HepG2 (cell line): ENCODE data around the gene NLRX1. TPM values are rescaled to one million over a fixed set of nuclear protein-coding genes. Genes with fewer than 3 reads are reported as not detected.

Experiments used
- ATAC-seq: fragments of 200-7000 bp; cut with Tn5 transposase; 3 replicates; pipeline ENCODE4 v1.9.1; 2020; ENCODE audit warnings: mild to moderate bottlenecking, moderate library complexity
- BruUV-seq: library from RNA; stranded (reverse); fragments of 400-500 nt; replicated peaks from 2 replicates; lab custom pipeline; 2021; lab: Mats Ljungman, UMichigan
- CTCF ChIA-PET: fragments of 300-600 bp; formaldehyde crosslinking; extraction: SDS; loops from one replicate; lab custom pipeline; 2021; ENCODE audit warnings: low total read pairs, inconsistent platforms, low intra/inter-chr PET ratio; lab: Yijun Ruan, JAX
- POLR2A ChIA-PET: fragments of 350-600 bp; sonication (Branson Sonifier 250); formaldehyde crosslinking; loops from one replicate; lab custom pipeline; 2020; ENCODE audit warnings: antibody characterized with exemption, inconsistent platforms; lab: Yijun Ruan, JAX
- DNase-seq: peaks from one replicate; pipeline ENCODE4 v3.0.0-alpha.2; 2015; ENCODE audit warnings: low spot score
- FAIRE-seq: peaks from 3 replicates; lab custom pipeline; 2011; peaks lifted over from hg19 to GRCh38; lab: Jason Lieb, UNC
- H2AFZ ChIP-seq: one replicate; pipeline ENCODE4 v1.6.1; 2011; ENCODE audit warnings: low read length, inconsistent platforms
- H3K27ac ChIP-seq: fragments of 300-600 bp; 3 replicates; pipeline ENCODE4 v1.8.0; 2011; ENCODE audit warnings: mixed run types, mild to moderate bottlenecking, mixed read lengths, low read length, inconsistent platforms; ENCODE audit not compliant: insufficient read depth; ENCODE audit errors: extremely low read length
- H3K27me3 ChIP-seq, 2 experiments: fragments of 200-600 bp in 1 of 2; 2 replicates in 1 of 2; 3 replicates in 1 of 2; pipeline versions ENCODE4 v1.6.0 to v1.8.0; 2011; ENCODE audit warnings: low read length in 2 of 2, mild to moderate bottlenecking in 2 of 2, moderate library complexity in 2 of 2, inconsistent platforms in 1 of 2; ENCODE audit not compliant: insufficient read depth in 2 of 2, control insufficient read depth in 1 of 2
- H3K36me3 ChIP-seq, 2 experiments: fragments of 200-600 bp in 1 of 2; replicated peaks in 1 of 2; 2 replicates in 1 of 2; 3 replicates in 1 of 2; pipeline versions ENCODE4 v1.5.1 to v1.8.0; 2011; ENCODE audit warnings: low read length in 2 of 2, inconsistent platforms in 1 of 2; ENCODE audit not compliant: insufficient read depth in 2 of 2, control insufficient read depth in 1 of 2
- H3K4me1 ChIP-seq: 2 replicates; pipeline ENCODE4 v1.5.1; 2012; ENCODE audit warnings: low read length, inconsistent platforms; ENCODE audit not compliant: insufficient read depth
- H3K4me2 ChIP-seq: 2 replicates; pipeline ENCODE4 v1.6.0; 2011; ENCODE audit warnings: low read depth, low read length, inconsistent platforms
- H3K4me3 ChIP-seq, 3 experiments: fragments of 200-600 bp in 1 of 3; sonication (generic), shearing (Covaris generic) in 1 of 3; replicated peaks in 1 of 3; 2 replicates each; pipeline ENCODE4 v1.5.1; 2011 to 2016; ENCODE audit warnings: low read length in 3 of 3, inconsistent platforms in 2 of 3, low read depth in 2 of 3, mild to moderate bottlenecking in 2 of 3, control low read depth in 1 of 3, mixed read lengths in 1 of 3; ENCODE audit not compliant: insufficient read depth in 1 of 3
- H3K79me2 ChIP-seq: one replicate; pipeline ENCODE4 v1.6.1; 2011; ENCODE audit warnings: low read length, inconsistent platforms; ENCODE audit not compliant: insufficient read depth
- H3K9ac ChIP-seq: 2 replicates; pipeline ENCODE4 v1.6.0; 2011; ENCODE audit warnings: mild to moderate bottlenecking, low read depth, low read length, inconsistent platforms; ENCODE audit not compliant: insufficient read depth
- H3K9me3 ChIP-seq: 2 replicates; pipeline ENCODE4 v1.5.1; 2012; ENCODE audit warnings: mild to moderate bottlenecking, low read length
- H4K20me1 ChIP-seq: 2 replicates; pipeline ENCODE4 v1.6.0; 2011; ENCODE audit warnings: inconsistent platforms, mild to moderate bottlenecking, low read length, moderate library complexity; ENCODE audit not compliant: insufficient read depth
- FOXK1 ChIP-seq: sonication (generic); formaldehyde crosslinking; IDR thresholded peaks from 2 replicates; pipeline ENCODE4 v1.4.0; 2020; ENCODE audit warnings: low read depth, missing genetic modification reagents, borderline replicate concordance
- IRX3 ChIP-seq: sonication (generic); formaldehyde crosslinking; IDR thresholded peaks from 2 replicates; pipeline ENCODE4 v1.8.1; 2023; ENCODE audit warnings: mild to moderate bottlenecking, low read depth, missing genetic modification reagents, borderline replicate concordance
- NCOA5 ChIP-seq: sonication (generic); formaldehyde crosslinking; IDR thresholded peaks from 2 replicates; pipeline ENCODE4 v1.4.0; 2020; ENCODE audit warnings: missing genetic modification reagents
- NFAT5 ChIP-seq: sonication (generic); formaldehyde crosslinking; IDR thresholded peaks from 2 replicates; pipeline ENCODE4 v1.4.0; 2020; ENCODE audit warnings: missing genetic modification reagents
- SNAPC2 ChIP-seq: sonication (generic); formaldehyde crosslinking; IDR thresholded peaks from 2 replicates; pipeline ENCODE4 v1.8.1; 2022; ENCODE audit warnings: mild to moderate bottlenecking, missing genetic modification reagents
- ZFP36 ChIP-seq: fragments of 150-350 bp; IDR thresholded peaks from 2 replicates; pipeline ENCODE4 v1.6.1; 2018; ENCODE audit warnings: borderline replicate concordance, low read length, low read depth; ENCODE audit not compliant: partially characterized antibody
- ZFP36L2 ChIP-seq: sonication (generic); formaldehyde crosslinking; IDR thresholded peaks from 2 replicates; pipeline ENCODE4 v1.4.0; 2020; ENCODE audit warnings: missing genetic modification reagents
- ZIK1 ChIP-seq: sonication (generic); formaldehyde crosslinking; IDR thresholded peaks from 2 replicates; pipeline ENCODE4 v1.5.0; 2020; ENCODE audit warnings: mild to moderate bottlenecking, low read depth, missing genetic modification reagents, borderline replicate concordance
- ZNF33B ChIP-seq: sonication (generic); formaldehyde crosslinking; IDR thresholded peaks from 2 replicates; pipeline ENCODE4 v1.5.1; 2020; ENCODE audit warnings: mild to moderate bottlenecking, missing genetic modification reagents
- ZNF605 ChIP-seq: sonication (generic); formaldehyde crosslinking; IDR thresholded peaks from 2 replicates; pipeline ENCODE4 v1.8.0; 2022; ENCODE audit warnings: mild to moderate bottlenecking, missing genetic modification reagents
- WGBS: methylation state at CpG from one replicate; pipeline ENCODE4 v1.1.6; 2017; ENCODE audit warnings: low lambda C conversion rate; 5-methylcytosine and 5-hydroxymethylcytosine counted together
- in situ Hi-C: cut with HindIII; loops from 2 replicates; pipeline ENCODE4 v1.10.0; 2017; ENCODE audit warnings: low pct_unique_long_range_greater_than_20kb; ENCODE audit not compliant: extremely low pct_ligation_motif_present
- intact Hi-C: fragments of 100-400 bp; cut with micrococcal nuclease; formaldehyde crosslinking; loops from one replicate; pipeline ENCODE4 v1.10.0; 2022; ENCODE audit not compliant: unreplicated experiment
- polyA plus RNA-seq, 8 experiments: library from polyadenylated mRNA; depleted of rRNA in 3 of 8; stranded (reverse) in 7 of 8; unstranded in 1 of 8; fragments of >200 nt; fragmentation: Illumina TruSeq in 4 of 8; extraction: Trizol in 4 of 8; gene quantifications; 2 replicates each; pipeline versions ENCODE4 v1.2.1 to v1.2.3, GENCODE V29; 2011 to 2016; ENCODE audit warnings: low read depth in 4 of 8, missing spikeins in 1 of 8, mixed read lengths in 1 of 8; ENCODE audit not compliant: insufficient read depth in 1 of 8
- total RNA-seq, 5 experiments: library from RNA; depleted of rRNA; stranded (reverse); fragments of >200 nt; fragmentation: Illumina TruSeq; extraction: Trizol; gene quantifications; 2 replicates each; pipeline ENCODE4 v1.2.3, GENCODE V29; 2016; ENCODE audit warnings: low read depth in 1 of 5

Gene NLRX1
- total and polyA plus RNA-seq, 2 of the 13 experiments (the other 11 are each of a cell fraction or from before 2014, with no cell fraction given) = 8.7 to 11.0 TPM

GRCh38 chr11:119205080-119205479 lies 36.6 kb downstream of the NLRX1 start:
- ATAC-seq (no peak), DNase-seq (no peak), FAIRE-seq (no peak)
- in situ Hi-C loops = no loop called here
- Histone ChIP-seq H3K27ac (no peak overlapping the region), H2AFZ (no peak overlapping the region), H3K27me3 (no peaks in the 10 kb centered on the region; a peak in 1 of 5 replicates), H3K36me3 (no peaks in the 10 kb centered on the region), H3K4me2 (peak overlapping the region; percentile 93), H3K9me3 (no peaks in the 10 kb centered on the region), H4K20me1 (no peaks in the 10 kb centered on the region), H3K9ac (0 out of 2 replicates have a peak overlapping the region, but pooled peaks have one; percentile 38), H3K79me2 (peaks cover 26% of the 10 kb centered on the region), H3K4me1 (peaks cover 32% of the 10 kb centered on the region), H3K4me3 (0 out of 6 replicates have a peak overlapping the region, but pooled peaks of 1 of the 3 experiments have one; percentile 96)
- TF ChIP-seq ZNF33B (CRISPR knock-in tag) (no peak), ZFP36 (no peak), IRX3 (no peak), ZFP36L2 (CRISPR knock-in tag) (no peak), NCOA5 (CRISPR knock-in tag) (no peak), NFAT5 (CRISPR knock-in tag) (no peak), ZIK1 (CRISPR knock-in tag) (no peak), SNAPC2 (CRISPR knock-in tag) (no peak), FOXK1 (no peak), ZNF605 (CRISPR knock-in tag) (no peak)
- CTCF ChIA-PET = no interaction called here
- intact Hi-C loops = loop anchor here (2.0 to 10.0 kb wide), 2 partner anchors 120 to 170 kb away; no protein-coding TSS in a partner anchor
- TSS peak; percentile 57 for BruUV-seq
- 71% methylated on average over 10 of the region's 10 CpGs for WGBS
- POLR2A ChIA-PET = no interaction called here
